ENCODE results near the gene SORCS3. TPM values are rescaled to one million over a fixed set of nuclear protein-coding genes. Genes with fewer than 3 reads are reported as not detected.

The SORCS3 gene
- total RNA-seq, 4 donors from 2014 or later = not detected

GRCh38 chr10:104819731-104820130, 178.6 kb downstream of the SORCS3 start:
- Histone ChIP-seq H3K4me3 (replicated peaks in 1 of 3) (no peak overlapping the region), H3K9me3 (no peaks in the 10 kb centered on the region), H3K27me3 (no peaks in the 10 kb centered on the region), H3K4me1 (no peaks in the 10 kb centered on the region), H3K27ac (no peak overlapping the region), H3K36me3 (no peaks in the 10 kb centered on the region)
- TF ChIP-seq POLR2A (IDR thresholded peaks at IDR 0.05) (no peak), CTCF (IDR thresholded peaks at IDR 0.05) (no peak)
- no peak for DNase-seq
- intact Hi-C loops (cut with DNase I) = no loop called here
- WGBS, 2 donors = 38 to 39% methylated on average over 2 of the region's 2 CpGs

GRCh38 chr10:104822088-104822487, 181.0 kb downstream of the SORCS3 start:
- no peak overlapping the region for H3K27ac ChIP-seq
- DNase-seq = no peak
- no peaks in the 10 kb centered on the region for H3K27me3 ChIP-seq
- no peak overlapping the region for H3K4me3 ChIP-seq (replicated peaks in 1 of 3)
- TF ChIP-seq CTCF (IDR thresholded peaks at IDR 0.05) (no peak), POLR2A (IDR thresholded peaks at IDR 0.05) (no peak)
- no peaks in the 10 kb centered on the region for H3K9me3 ChIP-seq
- H3K36me3 ChIP-seq = no peaks in the 10 kb centered on the region
- intact Hi-C loops (cut with DNase I) = no loop called here
- 41 to 57% methylated on average over 3 of the region's 3 CpGs for WGBS, 2 donors
- no peaks in the 10 kb centered on the region for H3K4me1 ChIP-seq

GRCh38 chr10:104824380-104825006, 183.4 kb downstream of the SORCS3 start:
- TF ChIP-seq POLR2A (IDR thresholded peaks at IDR 0.05) (no peak), CTCF (IDR thresholded peaks at IDR 0.05) (no peak)
- H3K4me1 ChIP-seq = no peaks in the 10 kb centered on the region
- H3K27ac ChIP-seq = no peak overlapping the region
- peak in 1 of 2 donors; percentile 4 for DNase-seq
- H3K9me3 ChIP-seq = no peaks in the 10 kb centered on the region
- intact Hi-C loops (cut with DNase I) = no loop called here
- no peak overlapping the region for H3K4me3 ChIP-seq (replicated peaks in 1 of 3)
- no peaks in the 10 kb centered on the region for H3K36me3 ChIP-seq
- 25 to 37% methylated on average over 6 of the region's 6 CpGs for WGBS, 2 donors
- H3K27me3 ChIP-seq = no peaks in the 10 kb centered on the region

GRCh38 chr10:104831272-104831671, 190.2 kb downstream of the SORCS3 start:
- WGBS, 2 donors = 74 to 78% methylated on average over 5 of the region's 5 CpGs
- Histone ChIP-seq H3K27ac (no peak overlapping the region), H3K4me1 (no peaks in the 10 kb centered on the region), H3K4me3 (replicated peaks in 1 of 3) (no peak overlapping the region), H3K9me3 (no peaks in the 10 kb centered on the region), H3K36me3 (no peaks in the 10 kb centered on the region), H3K27me3 (no peaks in the 10 kb centered on the region)
- DNase-seq = no peak
- no peak for TF ChIP-seq POLR2A (IDR thresholded peaks at IDR 0.05)
- no peak for TF ChIP-seq CTCF (IDR thresholded peaks at IDR 0.05)
- intact Hi-C loops (cut with DNase I) = no loop called here

- no peaks in the 10 kb centered on the region for H3K4me1 ChIP-seq
- no peak overlapping the region for H3K27ac ChIP-seq
- H3K27me3 ChIP-seq = no peaks in the 10 kb centered on the region
- H3K36me3 ChIP-seq = no peaks in the 10 kb centered on the region
- H3K9me3 ChIP-seq = no peaks in the 10 kb centered on the region
- TF ChIP-seq POLR2A (IDR thresholded peaks at IDR 0.05) (no peak), CTCF (IDR thresholded peaks at IDR 0.05) (no peak)
- H3K4me3 ChIP-seq (replicated peaks in 1 of 3) = no peak overlapping the region
- intact Hi-C loops (cut with DNase I) = no loop called here
- no peak for DNase-seq
- 54 to 70% methylated on average over 1 of the region's 1 CpG for WGBS, 2 donors
Observed at GRCh38 chr10:104834580-104834979, 193.5 kb downstream of the SORCS3 start.
